ENCODE results near the gene NAGK. TPM values are rescaled to one million over a fixed set of nuclear protein-coding genes. Genes with fewer than 3 reads are reported as not detected.

NAGK gene
- total RNA-seq, 4 donors from 2014 or later: 87.5 to 278 (median 166) TPM

- DNase-seq: no peak
- peaks cover 14 to 68% (median 18%) of the 10 kb centered on the region in 3 donors for H3K4me1 ChIP-seq
- intact Hi-C loops (cut with DNase I): no loop called here
- H3K27ac ChIP-seq: peak overlapping the region; percentile 53 to 88 (median 66)
- no peaks in the 10 kb centered on the region for H3K27me3 ChIP-seq
- WGBS, 2 donors: 19 to 37% methylated on average over 9 of the region's 9 CpGs
- no peaks in the 10 kb centered on the region for H3K36me3 ChIP-seq
- TF ChIP-seq POLR2A (IDR thresholded peaks at IDR 0.05) (no peak), CTCF (IDR thresholded peaks at IDR 0.05) (no peak)
- no peaks in the 10 kb centered on the region for H3K9me3 ChIP-seq
- H3K4me3 ChIP-seq: peak overlapping the region in 1 of 4 donors; percentile 31
Observed at GRCh38 chr2:71064110-71064611, 4.3 kb upstream of the NAGK start.

GRCh38 chr2:71064754-71065621, 3.5 kb upstream of the NAGK start:
- TF ChIP-seq CTCF (IDR thresholded peaks at IDR 0.05) (no peak), POLR2A (IDR thresholded peaks at IDR 0.05) (peak in 1 of 4 donors; percentile 40)
- Histone ChIP-seq H3K4me1 (peaks cover 22 to 77% (median 25%) of the 10 kb centered on the region in 3 donors), H3K27ac (peak overlapping the region; percentile 53 to 88 (median 66)), H3K27me3 (no peaks in the 10 kb centered on the region), H3K9me3 (no peaks in the 10 kb centered on the region), H3K36me3 (no peaks in the 10 kb centered on the region), H3K4me3 (no peak overlapping the region)
- no peak for DNase-seq
- intact Hi-C loops (cut with DNase I): no loop called here
- WGBS, 2 donors: 29 to 31% methylated on average over 7 of the region's 7 CpGs

GRCh38 chr2:71066856-71067255, 1.6 kb upstream of the NAGK start:
- WGBS, 2 donors: 51 to 52% methylated on average over 3 of the region's 3 CpGs
- Histone ChIP-seq H3K36me3 (no peaks in the 10 kb centered on the region), H3K4me3 (no peak overlapping the region), H3K27me3 (no peaks in the 10 kb centered on the region), H3K9me3 (no peaks in the 10 kb centered on the region), H3K4me1 (peaks cover 40 to 80% (median 44%) of the 10 kb centered on the region in 3 donors), H3K27ac (peak overlapping the region in 2 of 4 donors; percentile 2 to 91)
- TF ChIP-seq CTCF (IDR thresholded peaks at IDR 0.05) (no peak), POLR2A (IDR thresholded peaks at IDR 0.05) (no peak)
- intact Hi-C loops (cut with DNase I): no loop called here
- DNase-seq: no peak

- intact Hi-C loops (cut with DNase I): no loop called here
Observed at GRCh38 chr2:71067567-71068217, 756 bp upstream of the NAGK start.

More at GRCh38 chr2:71067567-71068217, 756 bp upstream of the NAGK start:
- WGBS, 2 donors: 1 to 6% methylated on average over 18 to 21 of the region's 26 CpGs
- H3K4me1 ChIP-seq: peaks cover 48 to 86% (median 52%) of the 10 kb centered on the region in 3 donors
- peak overlapping the region; percentile 70 to 98 (median 86) for H3K4me3 ChIP-seq
- H3K36me3 ChIP-seq: peaks cover 0 to 4% (median under 1%) of the 10 kb centered on the region in 3 donors
- no peaks in the 10 kb centered on the region for H3K9me3 ChIP-seq
- no peaks in the 10 kb centered on the region for H3K27me3 ChIP-seq
- peak overlapping the region; percentile 91 to 98 (median 96) for H3K27ac ChIP-seq
- no peak for TF ChIP-seq CTCF (IDR thresholded peaks at IDR 0.05)
- no peak for TF ChIP-seq POLR2A (IDR thresholded peaks at IDR 0.05)
- no peak for DNase-seq

Measured in esophagus squamous epithelium (tissue), 5 donors.